Vagina (tissue), 2 donors: Measurements from ENCODE around the gene WDR35. TPM values are rescaled to one million over a fixed set of nuclear protein-coding genes. Genes with fewer than 3 reads are reported as not detected.

Experiments
- DNase-seq, 2 donors: peaks; one replicate each; pipeline ENCODE4 v3.0.0-alpha.2; 2017; ENCODE audit errors: extremely low spot score in 2 of 2
- H3K27ac ChIP-seq: fragments of 200-600 bp; sonication (generic); one replicate; pipeline ENCODE4 v1.5.1; 2019
- H3K27me3 ChIP-seq: fragments of 200-600 bp; sonication (generic); one replicate; pipeline ENCODE4 v1.5.1; 2019
- H3K36me3 ChIP-seq, 2 donors: fragments of 200-600 bp; sonication (generic); one replicate each; pipeline ENCODE4 v1.5.1; 2017 to 2019
- H3K4me1 ChIP-seq: fragments of 200-600 bp; sonication (generic); one replicate; pipeline ENCODE4 v1.5.1; 2019
- H3K4me3 ChIP-seq, 2 donors: fragments of 200-600 bp; sonication (generic); 1 replicate in 1 of 2; 2 replicates in 1 of 2; pipeline ENCODE4 v1.5.1; 2016 to 2019
- H3K9me3 ChIP-seq: fragments of 200-600 bp; sonication (generic); one replicate; pipeline ENCODE4 v1.5.1; 2019
- CTCF ChIP-seq, 3 experiments: fragments of 450-650 bp in 2 of 3; fragments of 200-600 bp in 1 of 3; sonication (generic) in 1 of 3; IDR thresholded peaks; one replicate each; pipeline ENCODE4 v1.5.1; 2017 to 2019; ENCODE audit warnings: antibody characterized with exemption in 3 of 3, mild to moderate bottlenecking in 2 of 3, moderate library complexity in 2 of 3
- POLR2A ChIP-seq, 2 donors: fragments of 450-650 bp; IDR thresholded peaks; one replicate each; pipeline ENCODE4 v1.6.1; 2017; ENCODE audit warnings: antibody characterized with exemption in 2 of 2, mild to moderate bottlenecking in 2 of 2, moderate library complexity in 2 of 2
- POLR2AphosphoS5 ChIP-seq, 2 donors: sonication (generic); formaldehyde crosslinking; IDR thresholded peaks; one replicate each; pipeline ENCODE4 v1.9.0; 2017; ENCODE audit warnings: antibody characterized with exemption in 2 of 2, mild to moderate bottlenecking in 2 of 2, low read depth in 1 of 2; ENCODE audit not compliant: insufficient read depth in 1 of 2
- intact Hi-C: fragments of 100-400 bp; cut with DNase I; formaldehyde crosslinking; loops from one replicate; pipeline ENCODE4 v1.15.1; 2023
- total RNA-seq: library from RNA; depleted of rRNA; stranded (reverse); fragments of >200 nt; gene quantifications from one replicate; pipeline ENCODE4 v1.2.3, GENCODE V29; 2016

WDR35 gene
- total RNA-seq, 1 donor from 2014 or later = 8.3 TPM

GRCh38 chr2:20023688-20024087 is 33.8 kb upstream of the WDR35 start:
- peaks cover 0 to 15% of the 10 kb centered on the region in 2 donors for H3K36me3 ChIP-seq
- no peak for DNase-seq
- intact Hi-C loops = no loop called here
- no peaks in the 10 kb centered on the region for H3K4me1 ChIP-seq
- TF ChIP-seq CTCF (IDR thresholded peaks at IDR 0.05) (no peak), POLR2A (IDR thresholded peaks at IDR 0.05) (no peak), POLR2AphosphoS5 (IDR thresholded peaks at IDR 0.05; ENCODE audit: insufficient read depth in 1 of 2, low read depth in 1 of 2) (no peak)
- H3K27ac ChIP-seq = no peak overlapping the region
- H3K27me3 ChIP-seq = no peaks in the 10 kb centered on the region
- H3K9me3 ChIP-seq = no peaks in the 10 kb centered on the region
- H3K4me3 ChIP-seq = no peak overlapping the region

GRCh38 chr2:20021405-20022009 is 31.6 kb upstream of the WDR35 start:
- H3K27ac ChIP-seq = no peak overlapping the region
- no peak for DNase-seq
- H3K4me1 ChIP-seq = no peaks in the 10 kb centered on the region
- H3K4me3 ChIP-seq = no peak overlapping the region
- H3K36me3 ChIP-seq = peaks cover 0 to 2% of the 10 kb centered on the region in 2 donors
- intact Hi-C loops = no loop called here
- no peaks in the 10 kb centered on the region for H3K9me3 ChIP-seq
- no peaks in the 10 kb centered on the region for H3K27me3 ChIP-seq
- TF ChIP-seq POLR2AphosphoS5 (IDR thresholded peaks at IDR 0.05; ENCODE audit: insufficient read depth in 1 of 2, low read depth in 1 of 2) (no peak), POLR2A (IDR thresholded peaks at IDR 0.05) (no peak), CTCF (IDR thresholded peaks at IDR 0.05) (no peak)

GRCh38 chr2:20019747-20020146 is 29.8 kb upstream of the WDR35 start:
- no peak for TF ChIP-seq POLR2A (IDR thresholded peaks at IDR 0.05)
- TF ChIP-seq POLR2AphosphoS5 (IDR thresholded peaks at IDR 0.05; ENCODE audit: insufficient read depth in 1 of 2, low read depth in 1 of 2) = no peak
- no peak for TF ChIP-seq CTCF (IDR thresholded peaks at IDR 0.05)
- intact Hi-C loops = no loop called here
- Histone ChIP-seq H3K27ac (no peak overlapping the region), H3K4me3 (no peak overlapping the region), H3K4me1 (no peaks in the 10 kb centered on the region), H3K36me3 (peaks cover 0 to 2% of the 10 kb centered on the region in 2 donors), H3K9me3 (no peaks in the 10 kb centered on the region), H3K27me3 (no peaks in the 10 kb centered on the region)
- no peak for DNase-seq

GRCh38 chr2:20018601-20019152 is 28.8 kb upstream of the WDR35 start:
- Histone ChIP-seq H3K4me1 (no peaks in the 10 kb centered on the region), H3K36me3 (peaks cover 0 to 2% of the 10 kb centered on the region in 2 donors), H3K27ac (no peak overlapping the region), H3K9me3 (no peaks in the 10 kb centered on the region), H3K27me3 (no peaks in the 10 kb centered on the region), H3K4me3 (no peak overlapping the region)
- no peak for DNase-seq
- TF ChIP-seq POLR2A (IDR thresholded peaks at IDR 0.05) = no peak
- TF ChIP-seq POLR2AphosphoS5 (IDR thresholded peaks at IDR 0.05; ENCODE audit: insufficient read depth in 1 of 2, low read depth in 1 of 2) = no peak
- TF ChIP-seq CTCF (IDR thresholded peaks at IDR 0.05) = no peak
- intact Hi-C loops = no loop called here

GRCh38 chr2:20016346-20016745 is 26.4 kb upstream of the WDR35 start:
- no peak overlapping the region for H3K27ac ChIP-seq
- H3K9me3 ChIP-seq = no peaks in the 10 kb centered on the region
- H3K27me3 ChIP-seq = no peaks in the 10 kb centered on the region
- TF ChIP-seq POLR2A (IDR thresholded peaks at IDR 0.05) (no peak), CTCF (IDR thresholded peaks at IDR 0.05) (no peak), POLR2AphosphoS5 (IDR thresholded peaks at IDR 0.05; ENCODE audit: insufficient read depth in 1 of 2, low read depth in 1 of 2) (no peak)
- no peak for DNase-seq
- no peaks in the 10 kb centered on the region for H3K36me3 ChIP-seq
- no peak overlapping the region for H3K4me3 ChIP-seq
- H3K4me1 ChIP-seq = peaks cover 6% of the 10 kb centered on the region
- intact Hi-C loops = no loop called here
